ENCODE results near the gene FASLG. TPM values are rescaled to one million over a fixed set of nuclear protein-coding genes. Genes with fewer than 3 reads are reported as not detected.

The FASLG gene
- total RNA-seq (2022; extraction: Qiagen RNA extraction), result not detected in 5 replicates

GRCh38 chr1:172658871-172659453, at the start of gene FASLG:
Gene FASLG (plus strand): TSS chr1:172659103. CDS start chr1:172659202, 99 bp downstream.

Other genes with a start within 250 kb of the FASLG start
- 0.13 TPM in 1 of 5 replicates, not detected in the others for gene C1orf105, start 238.4 kb upstream of the FASLG start, total RNA-seq (2022; extraction: Qiagen RNA extraction)
- 31.2 to 40.7 TPM (median 38.5 TPM) in 5 replicates for gene PIGC, start 215.0 kb upstream of the FASLG start, total RNA-seq (2022; extraction: Qiagen RNA extraction)
- 9.0 to 11.4 TPM (median 10.2 TPM) in 5 replicates for gene SUCO, start 126.0 kb upstream of the FASLG start, total RNA-seq (2022; extraction: Qiagen RNA extraction)